HCT116 (cell line): ENCODE results near the gene LRRC8B. TPM values are rescaled to one million over a fixed set of nuclear protein-coding genes. Genes with fewer than 3 reads are reported as not detected.

Experiments
- ATAC-seq: fragments of 200-7000 bp; cut with Tn5 transposase; 2 replicates; pipeline ENCODE4 v1.9.1; 2020; ENCODE audit warnings: mild to moderate bottlenecking, moderate library complexity
- BruUV-seq: library from RNA; stranded (reverse); fragments of 400-500 nt; replicated peaks from 2 replicates; lab custom pipeline; 2021; lab: Mats Ljungman, UMichigan
- CTCF ChIA-PET: fragments of 300-600 bp; sonication (Branson Sonifier 250); formaldehyde crosslinking; loops from one replicate; lab custom pipeline; 2021; ENCODE audit warnings: antibody characterized with exemption; lab: Charles Lee
- POLR2A ChIA-PET: fragments of 300-600, 350-600 bp; sonication (Branson Sonifier 250); formaldehyde crosslinking; loops from one replicate; lab custom pipeline; 2021; ENCODE audit warnings: antibody characterized with exemption; lab: Charles Lee
- RAD21 ChIA-PET, 2 experiments: fragments of 300-600 bp; sonication (Branson Sonifier 250); formaldehyde crosslinking; loops; one replicate each; lab custom pipeline; 2023; ENCODE audit warnings: low total read pairs in 2 of 2; ENCODE audit not compliant: uncharacterized antibody in 2 of 2, unreplicated experiment in 2 of 2, low non-redundant PET in 1 of 2; lab: Charles Lee
- DNase-seq: peaks from one replicate; pipeline ENCODE4 v3.0.0-alpha.2; 2010; ENCODE audit warnings: low read depth, low spot score
- H2AFZ ChIP-seq: fragments of 200-600 bp; shearing (Covaris generic), sonication (generic); 2 replicates; pipeline ENCODE4 v1.6.1; 2017; ENCODE audit warnings: low read depth, mixed run types, mixed read lengths, antibody characterized with exemption, low read length; ENCODE audit not compliant: poor library complexity, severe bottlenecking
- H3K27ac ChIP-seq: 2 replicates; pipeline ENCODE4 v1.5.1; 2012; ENCODE audit warnings: low read depth, low read length
- H3K27me3 ChIP-seq: fragments of 200-600 bp; sonication (generic); 2 replicates; pipeline ENCODE4 v1.6.1; 2016; ENCODE audit warnings: mixed run types, low read length, mixed read lengths; ENCODE audit not compliant: insufficient read depth
- H3K36me3 ChIP-seq, 2 experiments: fragments of 200-500 bp in 1 of 2; fragments of 200-600 bp in 1 of 2; sonication (Bioruptor generic) in 1 of 2; sonication (generic) in 1 of 2; 2 replicates each; pipeline versions ENCODE4 v1.5.1 to v1.6.1; 2014 to 2016; ENCODE audit warnings: low read length in 2 of 2, inconsistent platforms in 1 of 2, mixed read lengths in 1 of 2, mixed run types in 1 of 2; ENCODE audit not compliant: insufficient read depth in 2 of 2, control insufficient read depth in 1 of 2
- H3K4me1 ChIP-seq, 2 experiments: fragments of 200-600 bp in 1 of 2; sonication (generic) in 1 of 2; 2 replicates each; pipeline versions ENCODE4 v1.5.1 to v1.6.1; 2012 to 2017; ENCODE audit warnings: low read length in 2 of 2, inconsistent platforms in 1 of 2, mild to moderate bottlenecking in 1 of 2, mixed read lengths in 1 of 2, mixed run types in 1 of 2, moderate library complexity in 1 of 2; ENCODE audit not compliant: insufficient read depth in 2 of 2, control insufficient read depth in 1 of 2
- H3K4me2 ChIP-seq: fragments of 200-600 bp; sonication (generic); 2 replicates; pipeline ENCODE4 v1.6.1; 2017; ENCODE audit warnings: mixed run types, low read length, mixed read lengths
- H3K4me3 ChIP-seq, 2 experiments: fragments of 200-600 bp in 1 of 2; sonication (generic) in 1 of 2; replicated peaks in 1 of 2; 2 replicates each; pipeline ENCODE4 v1.5.1; 2011 to 2016; ENCODE audit warnings: low read length in 2 of 2, control low read depth in 1 of 2, low read depth in 1 of 2, mild to moderate bottlenecking in 1 of 2, mixed read lengths in 1 of 2, mixed run types in 1 of 2
- H3K79me2 ChIP-seq: fragments of 200-600 bp; sonication (generic); 2 replicates; pipeline ENCODE4 v1.6.1; 2017; ENCODE audit warnings: mild to moderate bottlenecking, mixed run types, low read length, moderate library complexity, mixed read lengths; ENCODE audit not compliant: insufficient read depth
- H3K9ac ChIP-seq: fragments of 200-600 bp; sonication (generic); 2 replicates; pipeline ENCODE4 v1.6.1; 2016; ENCODE audit warnings: low read length, mixed read lengths
- H3K9me2 ChIP-seq: fragments of 200-600 bp; sonication (generic), shearing (Covaris generic); 2 replicates; pipeline ENCODE4 v1.6.1; 2017; ENCODE audit warnings: mixed run types, mild to moderate bottlenecking, moderate library complexity; ENCODE audit not compliant: insufficient read depth
- H3K9me3 ChIP-seq, 2 experiments: fragments of 200-500 bp in 1 of 2; fragments of 200-600 bp in 1 of 2; sonication (Bioruptor generic) in 1 of 2; sonication (generic) in 1 of 2; 2 replicates each; pipeline ENCODE4 v1.6.1; 2014 to 2017; ENCODE audit warnings: low read length in 2 of 2, mixed read lengths in 2 of 2, inconsistent platforms in 1 of 2, low read depth in 1 of 2, mild to moderate bottlenecking in 1 of 2, mixed run types in 1 of 2, moderate library complexity in 1 of 2; ENCODE audit not compliant: control insufficient read depth in 1 of 2, insufficient read depth in 1 of 2
- H4K20me1 ChIP-seq: fragments of 200-600 bp; sonication (generic), shearing (Covaris generic); 2 replicates; pipeline ENCODE4 v1.6.1; 2017; ENCODE audit warnings: mixed run types, mild to moderate bottlenecking, moderate library complexity; ENCODE audit not compliant: insufficient read depth
- CBX3 ChIP-seq: IDR thresholded peaks from 2 replicates; pipeline ENCODE4 v1.6.1; 2012; ENCODE audit warnings: low read depth
- CEBPB ChIP-seq: IDR thresholded peaks from 2 replicates; pipeline ENCODE4 v1.6.1; 2012; ENCODE audit warnings: low read depth
- ELF1 ChIP-seq: IDR thresholded peaks from 2 replicates; pipeline ENCODE4 v1.6.1; 2012; ENCODE audit warnings: low read depth, borderline replicate concordance
- EZH2 ChIP-seq: fragments of 200-600 bp; sonication (generic); IDR thresholded peaks from 2 replicates; pipeline ENCODE4 v1.6.1; 2017; ENCODE audit warnings: antibody characterized with exemption, mixed run types
- EZH2phosphoT487 ChIP-seq: fragments of 200-600 bp; IDR thresholded peaks from 2 replicates; pipeline ENCODE4 v1.6.1; 2018; ENCODE audit warnings: antibody characterized with exemption, borderline replicate concordance
- FOSL1 ChIP-seq: IDR thresholded peaks from 2 replicates; pipeline ENCODE4 v1.6.1; 2012; ENCODE audit warnings: low read depth
- JUND ChIP-seq: IDR thresholded peaks from 2 replicates; pipeline ENCODE4 v1.6.1; 2012
- POLR2A ChIP-seq: IDR thresholded peaks from 2 replicates; pipeline ENCODE4 v1.7.0; 2011; ENCODE audit warnings: borderline replicate concordance; ENCODE audit not compliant: insufficient read depth, insufficient read length; ENCODE audit errors: extremely low read depth
- RAD21 ChIP-seq: IDR thresholded peaks from 2 replicates; pipeline ENCODE4 v1.6.1; 2012; ENCODE audit warnings: low read depth, mild to moderate bottlenecking
- SRF ChIP-seq: IDR thresholded peaks from 2 replicates; pipeline ENCODE4 v1.6.1; 2012; ENCODE audit warnings: low read depth
- TCF7L2 ChIP-seq: IDR thresholded peaks from 2 replicates; pipeline ENCODE4 v1.7.0; 2011; ENCODE audit warnings: borderline replicate concordance, inconsistent platforms; ENCODE audit not compliant: insufficient read depth, insufficient read length; ENCODE audit errors: extremely low read depth
- YY1 ChIP-seq: IDR thresholded peaks from 2 replicates; pipeline ENCODE4 v1.6.1; 2011; ENCODE audit warnings: low read length, low read depth, moderate library complexity, mild to moderate bottlenecking; ENCODE audit not compliant: insufficient replicate concordance; ENCODE audit errors: extremely low read depth
- ZFX ChIP-seq: fragments of 450-650 bp; IDR thresholded peaks from 2 replicates; pipeline ENCODE4 v1.6.1; 2017
- intact Hi-C: fragments of 100-400 bp; cut with micrococcal nuclease; formaldehyde crosslinking; loops from 2 replicates; pipeline ENCODE4 v1.10.0; 2022
- total RNA-seq: library from RNA; stranded (reverse); gene quantifications from one replicate; pipeline ENCODE4 v1.2.1, GENCODE V29; 2021; ENCODE audit not compliant: unreplicated experiment
- TF ChIP-seq, protein P1 (sequence below): IDR thresholded peaks from 2 replicates; pipeline ENCODE4 v1.6.1; 2012; ENCODE audit warnings: low read depth
- TF ChIP-seq, protein P2 (sequence below): IDR thresholded peaks from 2 replicates; pipeline ENCODE4 v1.6.1; 2012
- TF ChIP-seq, protein P3 (sequence below), 3 experiments: fragments of 200-600 bp in 1 of 3; sonication (generic) in 1 of 3; IDR thresholded peaks in 2 of 3; conservative IDR thresholded peaks in 1 of 3; 2 replicates each; pipeline ENCODE4 v1.5.1; 2012 to 2017; ENCODE audit warnings: low read depth in 2 of 3, low read length in 2 of 3, antibody characterized with exemption in 1 of 3, borderline replicate concordance in 1 of 3, control low read depth in 1 of 3, mild to moderate bottlenecking in 1 of 3, mixed read lengths in 1 of 3, mixed run types in 1 of 3, moderate library complexity in 1 of 3; ENCODE audit not compliant: insufficient read depth in 1 of 3

Gene LRRC8B
- total RNA-seq, 1 experiment from 2014 or later, result 17.9 TPM

DNA sequence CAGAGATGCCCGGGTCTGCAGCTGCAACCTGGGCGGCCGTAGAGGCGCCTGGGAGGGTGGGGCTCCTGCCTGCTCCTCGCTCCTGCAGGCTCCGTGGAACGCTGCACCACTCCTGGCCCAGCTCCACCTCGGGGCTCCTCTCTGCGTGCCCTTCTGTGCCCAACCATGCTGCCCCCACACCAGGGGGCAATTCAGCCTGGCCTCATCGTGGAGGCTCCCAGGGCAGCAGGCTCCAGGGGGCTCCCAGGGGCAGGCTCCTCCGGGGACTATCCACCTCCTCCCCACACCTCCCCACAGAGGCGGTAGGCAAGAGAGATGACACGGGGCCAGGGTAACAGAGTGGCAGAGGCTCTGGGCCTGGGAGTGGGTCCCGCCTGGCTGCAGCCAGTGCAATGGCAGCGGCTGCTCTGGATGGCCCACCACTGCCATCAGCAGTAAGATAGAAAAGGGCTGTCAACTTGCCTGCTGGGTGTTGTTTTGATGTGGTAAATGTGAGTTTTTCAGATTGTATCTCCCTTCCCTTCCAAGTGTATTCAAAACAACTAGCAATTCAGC is 85.9 kb downstream of the LRRC8B start (continued):
- TF ChIP-seq, protein P1, sequence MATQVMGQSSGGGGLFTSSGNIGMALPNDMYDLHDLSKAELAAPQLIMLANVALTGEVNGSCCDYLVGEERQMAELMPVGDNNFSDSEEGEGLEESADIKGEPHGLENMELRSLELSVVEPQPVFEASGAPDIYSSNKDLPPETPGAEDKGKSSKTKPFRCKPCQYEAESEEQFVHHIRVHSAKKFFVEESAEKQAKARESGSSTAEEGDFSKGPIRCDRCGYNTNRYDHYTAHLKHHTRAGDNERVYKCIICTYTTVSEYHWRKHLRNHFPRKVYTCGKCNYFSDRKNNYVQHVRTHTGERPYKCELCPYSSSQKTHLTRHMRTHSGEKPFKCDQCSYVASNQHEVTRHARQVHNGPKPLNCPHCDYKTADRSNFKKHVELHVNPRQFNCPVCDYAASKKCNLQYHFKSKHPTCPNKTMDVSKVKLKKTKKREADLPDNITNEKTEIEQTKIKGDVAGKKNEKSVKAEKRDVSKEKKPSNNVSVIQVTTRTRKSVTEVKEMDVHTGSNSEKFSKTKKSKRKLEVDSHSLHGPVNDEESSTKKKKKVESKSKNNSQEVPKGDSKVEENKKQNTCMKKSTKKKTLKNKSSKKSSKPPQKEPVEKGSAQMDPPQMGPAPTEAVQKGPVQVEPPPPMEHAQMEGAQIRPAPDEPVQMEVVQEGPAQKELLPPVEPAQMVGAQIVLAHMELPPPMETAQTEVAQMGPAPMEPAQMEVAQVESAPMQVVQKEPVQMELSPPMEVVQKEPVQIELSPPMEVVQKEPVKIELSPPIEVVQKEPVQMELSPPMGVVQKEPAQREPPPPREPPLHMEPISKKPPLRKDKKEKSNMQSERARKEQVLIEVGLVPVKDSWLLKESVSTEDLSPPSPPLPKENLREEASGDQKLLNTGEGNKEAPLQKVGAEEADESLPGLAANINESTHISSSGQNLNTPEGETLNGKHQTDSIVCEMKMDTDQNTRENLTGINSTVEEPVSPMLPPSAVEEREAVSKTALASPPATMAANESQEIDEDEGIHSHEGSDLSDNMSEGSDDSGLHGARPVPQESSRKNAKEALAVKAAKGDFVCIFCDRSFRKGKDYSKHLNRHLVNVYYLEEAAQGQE, result no peak
- TF ChIP-seq SRF (no peak), CBX3 (no peak)

DNA sequence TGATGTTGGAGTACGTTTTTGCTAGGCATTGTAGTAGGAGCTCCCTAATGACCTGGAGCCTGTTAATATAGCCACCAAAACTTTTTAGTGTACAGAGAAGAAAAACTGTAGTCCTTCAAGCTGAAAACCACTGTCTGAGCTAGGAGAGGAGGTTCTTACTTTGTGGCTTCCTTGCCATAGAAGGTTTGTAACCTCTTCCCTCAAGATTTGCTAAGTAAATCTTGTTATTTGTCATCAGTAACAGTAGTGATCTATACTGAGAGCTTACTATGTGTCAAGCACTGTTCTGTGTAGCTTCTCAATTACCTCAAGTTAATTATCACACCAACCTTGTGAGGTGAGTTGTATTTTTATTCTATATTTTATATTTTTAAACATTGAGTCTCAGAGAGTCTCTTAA is 87.1 kb downstream of the LRRC8B start:
- no peak overlapping the region for H3K9ac ChIP-seq
- ChIA-PET POLR2A (no interaction called here), CTCF (no interaction called here), RAD21 (no interaction called here)
- no peak overlapping the region for H3K27ac ChIP-seq
- no peak for TF ChIP-seq YY1
- TF ChIP-seq, protein P1, result no peak
- no peak for TF ChIP-seq EZH2phosphoT487
- no peak for TF ChIP-seq RAD21
- TF ChIP-seq ELF1, result no peak
- no peak for TF ChIP-seq CBX3
- no peak for TF ChIP-seq POLR2A
- TF ChIP-seq ZFX, result no peak
- TF ChIP-seq CEBPB, result no peak
- no peak for TF ChIP-seq TCF7L2
- no peak for TF ChIP-seq JUND
- TF ChIP-seq FOSL1, result no peak
- TF ChIP-seq EZH2, result no peak
- TF ChIP-seq, protein P2, sequence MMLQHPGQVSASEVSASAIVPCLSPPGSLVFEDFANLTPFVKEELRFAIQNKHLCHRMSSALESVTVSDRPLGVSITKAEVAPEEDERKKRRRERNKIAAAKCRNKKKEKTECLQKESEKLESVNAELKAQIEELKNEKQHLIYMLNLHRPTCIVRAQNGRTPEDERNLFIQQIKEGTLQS, result no peak
- TF ChIP-seq, protein P3, sequence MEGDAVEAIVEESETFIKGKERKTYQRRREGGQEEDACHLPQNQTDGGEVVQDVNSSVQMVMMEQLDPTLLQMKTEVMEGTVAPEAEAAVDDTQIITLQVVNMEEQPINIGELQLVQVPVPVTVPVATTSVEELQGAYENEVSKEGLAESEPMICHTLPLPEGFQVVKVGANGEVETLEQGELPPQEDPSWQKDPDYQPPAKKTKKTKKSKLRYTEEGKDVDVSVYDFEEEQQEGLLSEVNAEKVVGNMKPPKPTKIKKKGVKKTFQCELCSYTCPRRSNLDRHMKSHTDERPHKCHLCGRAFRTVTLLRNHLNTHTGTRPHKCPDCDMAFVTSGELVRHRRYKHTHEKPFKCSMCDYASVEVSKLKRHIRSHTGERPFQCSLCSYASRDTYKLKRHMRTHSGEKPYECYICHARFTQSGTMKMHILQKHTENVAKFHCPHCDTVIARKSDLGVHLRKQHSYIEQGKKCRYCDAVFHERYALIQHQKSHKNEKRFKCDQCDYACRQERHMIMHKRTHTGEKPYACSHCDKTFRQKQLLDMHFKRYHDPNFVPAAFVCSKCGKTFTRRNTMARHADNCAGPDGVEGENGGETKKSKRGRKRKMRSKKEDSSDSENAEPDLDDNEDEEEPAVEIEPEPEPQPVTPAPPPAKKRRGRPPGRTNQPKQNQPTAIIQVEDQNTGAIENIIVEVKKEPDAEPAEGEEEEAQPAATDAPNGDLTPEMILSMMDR (IDR thresholded peaks at IDR 0.05 in 2 of 3, conservative IDR thresholded peaks at IDR 0.05 in 1 of 3; ENCODE audit: borderline replicate concordance in 1 of 3, insufficient read depth in 1 of 3, low read depth in 2 of 3, low read length in 2 of 3), result no peak
- no peak overlapping the region for H2AFZ ChIP-seq
- H3K4me3 ChIP-seq, result no peak overlapping the region
- intact Hi-C loops, result no loop called here
- BruUV-seq, result no TSS peak
- no peaks in the 10 kb centered on the region for H3K36me3 ChIP-seq
- no peak for ATAC-seq
- H3K79me2 ChIP-seq, result no peaks in the 10 kb centered on the region
- H3K4me2 ChIP-seq, result no peak overlapping the region
- H4K20me1 ChIP-seq, result no peaks in the 10 kb centered on the region
- no peak for DNase-seq
- no peaks in the 10 kb centered on the region for H3K9me2 ChIP-seq
- H3K27me3 ChIP-seq, result no peaks in the 10 kb centered on the region
- no peaks in the 10 kb centered on the region; a peak in 1 of 4 replicates for H3K4me1 ChIP-seq
- no peaks in the 10 kb centered on the region for H3K9me3 ChIP-seq
